Testis (tissue), 2 donors: Measurements from ENCODE around the gene CFAP221.

Experiments
- POLR2A ChIP-seq: fragments of 450-650 bp; IDR thresholded peaks from one replicate; pipeline ENCODE4 v1.6.1; 2017; ENCODE audit warnings: antibody characterized with exemption, mild to moderate bottlenecking, moderate library complexity
- TF ChIP-seq, protein P1 (sequence below), 3 experiments: fragments of 450-650 bp in 2 of 3; fragments of 200-600 bp in 1 of 3; sonication (generic) in 1 of 3; IDR thresholded peaks; one replicate each; pipeline ENCODE4 v1.5.1; 2016 to 2019; ENCODE audit warnings: antibody characterized with exemption in 3 of 3, mild to moderate bottlenecking in 2 of 3, moderate library complexity in 1 of 3

DNA sequence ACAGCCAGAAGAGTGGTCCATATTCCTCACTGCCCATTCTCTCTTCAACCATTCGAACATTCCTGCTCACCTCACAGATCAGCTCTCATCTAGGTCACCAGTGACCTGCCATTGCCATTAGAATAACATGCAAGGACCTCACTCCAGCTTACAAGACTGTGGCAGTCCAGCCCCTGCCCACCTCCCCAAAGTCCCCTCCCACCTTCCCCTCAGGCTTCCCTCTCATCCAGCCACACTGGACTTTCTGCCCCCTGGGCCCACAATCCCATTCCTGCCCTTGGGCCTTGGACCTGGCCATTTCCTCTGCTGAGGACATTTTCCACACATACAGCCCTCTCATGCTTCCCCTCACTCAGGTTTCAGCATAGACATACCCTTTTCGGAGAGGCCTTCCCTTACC lies 129.5 kb downstream of the CFAP221 start:
- TF ChIP-seq, protein P1, sequence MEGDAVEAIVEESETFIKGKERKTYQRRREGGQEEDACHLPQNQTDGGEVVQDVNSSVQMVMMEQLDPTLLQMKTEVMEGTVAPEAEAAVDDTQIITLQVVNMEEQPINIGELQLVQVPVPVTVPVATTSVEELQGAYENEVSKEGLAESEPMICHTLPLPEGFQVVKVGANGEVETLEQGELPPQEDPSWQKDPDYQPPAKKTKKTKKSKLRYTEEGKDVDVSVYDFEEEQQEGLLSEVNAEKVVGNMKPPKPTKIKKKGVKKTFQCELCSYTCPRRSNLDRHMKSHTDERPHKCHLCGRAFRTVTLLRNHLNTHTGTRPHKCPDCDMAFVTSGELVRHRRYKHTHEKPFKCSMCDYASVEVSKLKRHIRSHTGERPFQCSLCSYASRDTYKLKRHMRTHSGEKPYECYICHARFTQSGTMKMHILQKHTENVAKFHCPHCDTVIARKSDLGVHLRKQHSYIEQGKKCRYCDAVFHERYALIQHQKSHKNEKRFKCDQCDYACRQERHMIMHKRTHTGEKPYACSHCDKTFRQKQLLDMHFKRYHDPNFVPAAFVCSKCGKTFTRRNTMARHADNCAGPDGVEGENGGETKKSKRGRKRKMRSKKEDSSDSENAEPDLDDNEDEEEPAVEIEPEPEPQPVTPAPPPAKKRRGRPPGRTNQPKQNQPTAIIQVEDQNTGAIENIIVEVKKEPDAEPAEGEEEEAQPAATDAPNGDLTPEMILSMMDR (IDR thresholded peaks at IDR 0.05): no peak
- TF ChIP-seq POLR2A: no peak
